HTERT RPE-1 (cell line): ENCODE measurements around the gene CNPY3.
"Not testable (repeated sequence)": the region's sequence is repeated elsewhere in the genome, so short reads cannot be mapped to it uniquely, and the experiment has no call there.

Experiments
- in situ Hi-C: fragments of 300-500 bp; cut with MboI; formaldehyde crosslinking; loops from 4 replicates; pipeline ENCODE4 v1.14.3; 2020; ENCODE audit warnings: low sequenced_read_pairs

CNPY3 gene

DNA sequence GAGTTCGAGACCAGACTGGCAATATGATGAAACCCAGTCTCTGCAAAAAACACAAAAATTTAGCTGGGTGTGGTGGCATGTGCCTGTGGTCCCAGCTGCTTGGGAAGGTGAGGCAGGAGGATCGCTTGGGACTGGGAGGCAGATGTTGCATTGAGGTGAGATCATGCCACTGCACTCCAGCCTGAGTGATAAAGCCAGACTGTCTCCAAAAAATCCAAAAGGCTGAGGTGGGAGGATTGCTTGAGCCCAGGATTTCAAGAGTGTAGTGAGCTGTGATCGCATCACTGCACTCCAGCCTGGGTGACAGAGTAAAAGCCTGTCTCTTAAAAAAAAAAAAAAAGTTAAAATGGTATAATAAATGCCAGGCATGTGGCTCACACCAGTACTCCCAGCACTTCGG is 14.7 kb upstream of the CNPY3 start:
- in situ Hi-C loops: no loop called here

DNA sequence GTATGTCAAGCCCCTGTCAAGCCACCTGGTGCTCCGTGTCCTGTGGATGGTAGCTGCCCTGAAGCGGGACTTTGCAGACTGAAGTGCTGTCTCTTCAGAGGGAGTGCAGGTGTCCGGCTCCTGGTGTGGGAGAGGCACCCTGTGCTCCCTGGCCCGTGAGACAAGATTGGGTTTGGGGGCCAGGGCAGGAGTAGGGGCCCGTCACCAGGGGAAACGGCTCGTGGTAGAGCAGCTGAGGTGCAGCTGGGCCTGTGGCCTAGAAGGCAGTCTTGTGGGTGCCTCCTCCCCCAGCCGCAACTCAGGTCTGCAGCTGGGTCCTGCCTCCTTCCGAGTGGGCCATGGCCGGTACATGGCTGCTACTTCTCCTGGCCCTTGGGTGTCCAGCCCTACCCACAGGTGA is 13.5 kb upstream of the CNPY3 start, which contains the start of gene PTCRA:
Gene PTCRA (plus strand): TSS at position 322 of the 400 bp plus-strand sequence. CDS start 17 bp downstream, at position 339.
- in situ Hi-C loops: no loop called here

DNA sequence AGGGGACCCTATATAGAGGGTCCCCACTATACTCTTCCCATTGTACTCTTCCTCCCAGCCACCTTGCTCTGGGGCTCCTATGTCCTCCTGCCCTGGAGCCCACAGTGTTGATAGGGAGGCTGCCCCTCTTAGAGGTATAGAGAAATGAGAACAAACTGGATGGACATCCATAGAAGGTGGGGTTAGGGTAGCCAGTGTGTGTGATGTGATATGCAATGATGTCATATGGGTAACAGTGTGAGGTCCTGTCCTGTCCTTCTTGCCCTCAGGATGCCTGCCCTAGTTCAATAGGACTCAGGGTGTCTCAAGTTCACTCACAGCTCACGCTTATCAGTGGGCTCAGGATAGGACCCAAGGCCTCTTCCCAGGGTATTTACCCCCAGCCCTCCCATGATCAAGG is 13.0 kb upstream of the CNPY3 start:
- in situ Hi-C loops: no loop called here

DNA sequence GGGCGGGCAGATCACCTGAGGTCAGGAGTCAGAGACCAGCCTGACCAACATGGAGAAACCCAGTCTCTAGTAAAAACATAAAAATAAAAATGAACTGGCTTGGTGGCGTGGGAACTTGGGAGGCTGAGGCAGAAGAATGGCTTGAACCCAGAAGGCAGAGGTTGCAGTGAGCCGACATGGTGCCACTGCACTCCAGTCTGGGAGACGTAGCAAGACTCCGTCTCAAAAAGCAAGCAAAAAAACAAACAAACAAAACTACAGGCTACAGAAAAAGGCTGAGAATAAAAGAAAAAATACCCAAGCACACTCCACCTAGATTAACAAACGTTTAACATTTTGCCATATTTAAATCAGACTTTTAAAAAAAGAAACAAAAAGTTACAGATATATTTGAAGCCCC is 7.5 kb upstream of the CNPY3 start:
- in situ Hi-C loops: no loop called here

DNA sequence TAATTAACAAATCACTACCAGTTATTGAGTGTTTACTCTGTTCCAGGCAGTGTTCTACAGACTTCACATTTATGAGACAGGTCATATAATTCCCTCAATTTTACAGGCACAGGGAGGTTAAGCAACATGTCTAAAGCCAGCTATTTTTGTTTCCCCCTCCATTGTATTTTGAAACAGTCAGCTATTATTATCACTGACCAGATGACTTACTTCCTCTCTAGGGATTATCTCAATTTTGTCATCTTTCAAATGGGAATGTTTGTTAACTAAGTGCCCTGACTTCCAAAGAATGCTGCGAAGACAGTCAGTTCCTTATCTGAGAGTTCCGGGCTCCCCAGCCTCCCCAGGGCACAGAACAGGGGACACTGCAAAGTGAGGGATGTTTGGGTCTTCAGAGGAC is 5.6 kb upstream of the CNPY3 start:
- in situ Hi-C loops: no loop called here

DNA sequence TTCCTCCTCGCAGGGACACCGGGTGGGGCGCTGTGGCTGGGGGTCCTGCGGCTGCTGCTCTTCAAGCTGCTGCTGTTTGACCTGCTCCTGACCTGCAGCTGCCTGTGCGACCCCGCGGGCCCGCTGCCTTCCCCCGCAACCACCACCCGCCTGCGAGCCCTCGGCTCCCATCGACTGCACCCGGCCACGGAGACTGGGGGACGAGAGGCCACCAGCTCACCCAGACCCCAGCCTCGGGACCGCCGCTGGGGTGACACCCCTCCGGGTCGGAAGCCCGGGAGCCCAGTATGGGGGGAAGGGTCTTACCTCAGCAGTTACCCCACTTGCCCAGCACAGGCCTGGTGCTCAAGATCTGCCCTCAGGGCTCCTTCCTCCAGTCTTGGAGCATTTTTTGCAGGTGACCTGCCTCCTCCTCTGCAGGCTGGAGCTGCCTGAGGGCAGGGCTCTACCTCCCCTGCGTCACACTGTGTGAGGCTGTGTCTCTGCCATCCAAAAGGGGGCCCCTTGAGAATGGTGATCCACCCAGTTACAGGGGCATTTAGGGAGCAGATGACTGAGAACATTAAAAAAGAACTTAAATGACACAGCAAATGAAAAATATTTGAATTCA is 3.9 kb upstream of the CNPY3 start:
- in situ Hi-C loops: no loop called here

DNA sequence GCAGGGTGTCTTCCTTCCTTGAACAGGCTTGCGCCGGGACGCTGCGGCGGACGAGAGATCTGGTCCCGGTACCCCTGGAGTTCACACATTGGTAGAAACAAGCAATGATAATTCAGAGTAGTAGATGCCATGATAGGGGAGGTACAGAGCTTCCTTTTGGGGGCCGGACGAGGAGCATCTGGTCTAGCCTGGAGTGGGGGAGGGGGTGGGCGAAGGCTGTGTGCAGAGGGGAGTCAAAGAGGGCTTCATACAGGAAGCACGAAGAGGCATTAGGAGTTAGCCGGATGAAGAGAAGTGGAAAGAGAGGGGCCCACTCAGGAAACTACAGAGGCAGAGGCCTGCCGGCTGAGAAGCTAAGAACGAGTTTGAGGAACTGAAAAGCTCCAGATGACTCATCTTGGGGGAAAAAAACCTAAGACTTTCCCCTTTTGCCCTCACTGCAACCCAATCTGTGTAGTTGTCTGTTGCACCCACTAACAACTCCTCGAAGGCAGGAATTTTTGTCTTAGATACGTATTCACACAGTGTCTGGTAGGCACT is 611 bp downstream of the CNPY3 start:
- in situ Hi-C loops: no loop called here

DNA sequence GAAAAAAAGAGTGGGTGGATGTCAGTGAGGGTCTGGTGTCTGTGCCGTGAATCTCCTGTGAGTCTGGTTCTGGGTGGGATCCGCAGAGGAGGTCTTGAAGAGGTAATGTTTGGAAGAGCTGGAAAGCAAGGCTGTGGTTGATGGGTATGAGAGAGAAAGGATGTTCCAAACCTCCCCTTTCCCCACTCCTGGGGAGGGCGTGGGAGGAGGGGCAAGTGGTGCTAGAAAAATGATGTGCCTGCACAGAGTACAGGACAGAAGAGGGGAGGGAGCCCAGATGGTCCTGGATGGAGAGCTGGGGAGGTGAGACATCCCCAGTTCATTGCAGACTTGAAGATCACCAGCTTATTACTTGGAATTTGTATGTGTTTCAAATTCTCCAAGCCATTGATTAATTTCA is 3.1 kb downstream of the CNPY3 start:
- in situ Hi-C loops: no loop called here

DNA sequence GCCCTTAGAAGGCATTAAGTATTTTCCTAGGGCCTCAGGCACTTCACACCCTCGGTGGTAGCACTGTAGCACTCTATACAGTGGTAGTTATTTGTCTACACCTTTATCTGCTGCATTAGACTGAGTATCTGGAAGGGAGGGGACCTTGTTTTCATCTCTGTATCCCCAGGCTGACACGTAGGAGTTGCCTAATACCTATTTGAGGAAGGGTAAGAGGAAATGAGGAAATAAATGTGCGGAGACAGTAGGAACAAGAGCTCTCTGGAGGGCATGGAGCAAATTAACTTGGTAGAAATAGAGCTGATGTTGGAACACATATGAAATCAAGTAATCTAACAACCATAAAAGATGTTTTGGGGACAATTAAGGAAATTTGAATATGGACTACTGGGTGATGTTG is 3.9 kb downstream of the CNPY3 start:
- in situ Hi-C loops: no loop called here

DNA sequence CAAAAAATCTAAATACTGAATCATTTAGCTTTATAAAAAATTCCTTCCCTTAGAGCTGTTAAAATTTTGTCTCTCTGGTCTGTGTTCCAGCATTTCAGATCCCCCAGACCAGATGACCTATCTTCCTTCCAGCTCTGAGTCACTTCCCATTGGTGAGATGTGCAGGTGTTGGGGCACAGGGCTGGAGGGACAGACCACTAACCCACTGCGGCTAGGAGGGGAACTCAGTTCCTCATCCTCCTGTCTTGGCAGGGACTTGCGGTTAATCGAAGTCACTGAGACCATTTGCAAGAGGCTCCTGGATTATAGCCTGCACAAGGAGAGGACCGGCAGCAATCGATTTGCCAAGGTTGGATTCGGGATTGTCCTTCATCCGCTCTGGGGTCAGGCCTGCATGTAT is 6.0 kb downstream of the CNPY3 start:
- in situ Hi-C loops: no loop called here

DNA sequence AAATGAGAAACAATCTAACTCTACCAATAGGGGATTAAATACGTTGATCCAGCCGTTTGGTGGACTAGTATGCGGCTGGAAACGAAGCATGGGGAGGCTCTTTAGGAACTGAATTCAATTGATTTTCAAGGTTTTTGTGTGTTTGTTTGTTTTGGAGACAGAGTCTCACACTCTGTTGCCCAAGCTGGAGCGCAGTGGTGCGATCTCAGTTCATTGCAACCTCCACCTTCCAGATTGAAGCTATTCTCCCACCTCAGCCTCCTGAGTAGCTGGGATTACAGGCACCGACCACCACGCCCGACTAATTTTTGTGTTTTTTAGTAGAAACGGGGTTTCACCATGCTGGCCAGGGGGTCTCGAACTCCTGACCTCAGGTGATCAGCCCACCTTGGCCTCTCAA is 7.1 kb downstream of the CNPY3 start:
- in situ Hi-C loops: no loop called here

DNA sequence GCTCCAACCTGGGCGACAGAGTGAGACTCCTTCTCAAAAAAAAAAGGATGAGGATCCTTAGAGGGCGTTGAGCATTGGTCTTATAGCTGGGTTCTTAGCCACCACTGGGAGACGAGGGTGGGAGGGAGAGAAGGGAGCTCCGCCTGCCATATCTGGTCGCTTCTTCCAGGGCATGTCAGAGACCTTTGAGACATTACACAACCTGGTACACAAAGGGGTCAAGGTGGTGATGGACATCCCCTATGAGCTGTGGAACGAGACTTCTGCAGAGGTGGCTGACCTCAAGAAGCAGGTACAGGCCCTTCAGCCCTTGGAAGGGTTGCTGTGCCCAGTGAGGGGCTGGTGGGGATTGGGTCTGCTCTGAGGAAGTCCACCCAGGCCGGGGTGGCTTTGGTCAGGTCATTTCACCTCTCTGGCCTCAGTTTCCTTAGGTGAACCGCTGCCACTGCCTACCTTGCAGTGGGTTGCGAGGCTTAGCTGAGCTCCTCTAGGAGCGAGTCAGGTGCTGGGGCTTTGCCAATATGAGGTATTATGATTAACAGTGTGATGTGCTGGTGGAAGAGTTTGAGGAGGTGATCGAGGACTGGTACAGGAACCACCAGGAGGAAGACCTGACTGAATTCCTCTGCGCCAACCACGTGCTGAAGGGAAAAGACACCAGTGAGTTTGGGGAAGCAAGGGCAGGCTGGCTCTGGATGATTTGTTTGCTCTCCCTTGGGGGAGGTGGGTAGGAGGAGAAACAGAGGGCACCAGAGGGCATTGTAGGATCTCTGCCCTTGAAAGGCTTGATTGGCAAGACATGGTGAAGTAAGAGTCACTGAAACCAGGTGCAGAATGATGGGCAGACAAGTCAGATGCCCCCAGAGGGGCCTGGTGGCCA is 8.5 kb downstream of the CNPY3 start:
- in situ Hi-C loops: no loop called here

DNA sequence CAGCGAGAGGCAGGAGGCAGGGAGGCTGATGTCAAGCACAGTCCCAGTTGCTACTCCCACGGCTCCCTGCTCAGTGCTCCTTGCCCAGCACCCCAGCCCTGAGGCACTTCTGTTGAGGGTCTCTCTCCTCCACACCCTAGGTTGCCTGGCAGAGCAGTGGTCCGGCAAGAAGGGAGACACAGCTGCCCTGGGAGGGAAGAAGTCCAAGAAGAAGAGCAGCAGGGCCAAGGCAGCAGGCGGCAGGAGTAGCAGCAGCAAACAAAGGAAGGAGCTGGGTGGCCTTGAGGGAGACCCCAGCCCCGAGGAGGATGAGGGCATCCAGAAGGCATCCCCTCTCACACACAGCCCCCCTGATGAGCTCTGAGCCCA is 9.1 kb downstream of the CNPY3 start:
- in situ Hi-C loops: no loop called here

DNA sequence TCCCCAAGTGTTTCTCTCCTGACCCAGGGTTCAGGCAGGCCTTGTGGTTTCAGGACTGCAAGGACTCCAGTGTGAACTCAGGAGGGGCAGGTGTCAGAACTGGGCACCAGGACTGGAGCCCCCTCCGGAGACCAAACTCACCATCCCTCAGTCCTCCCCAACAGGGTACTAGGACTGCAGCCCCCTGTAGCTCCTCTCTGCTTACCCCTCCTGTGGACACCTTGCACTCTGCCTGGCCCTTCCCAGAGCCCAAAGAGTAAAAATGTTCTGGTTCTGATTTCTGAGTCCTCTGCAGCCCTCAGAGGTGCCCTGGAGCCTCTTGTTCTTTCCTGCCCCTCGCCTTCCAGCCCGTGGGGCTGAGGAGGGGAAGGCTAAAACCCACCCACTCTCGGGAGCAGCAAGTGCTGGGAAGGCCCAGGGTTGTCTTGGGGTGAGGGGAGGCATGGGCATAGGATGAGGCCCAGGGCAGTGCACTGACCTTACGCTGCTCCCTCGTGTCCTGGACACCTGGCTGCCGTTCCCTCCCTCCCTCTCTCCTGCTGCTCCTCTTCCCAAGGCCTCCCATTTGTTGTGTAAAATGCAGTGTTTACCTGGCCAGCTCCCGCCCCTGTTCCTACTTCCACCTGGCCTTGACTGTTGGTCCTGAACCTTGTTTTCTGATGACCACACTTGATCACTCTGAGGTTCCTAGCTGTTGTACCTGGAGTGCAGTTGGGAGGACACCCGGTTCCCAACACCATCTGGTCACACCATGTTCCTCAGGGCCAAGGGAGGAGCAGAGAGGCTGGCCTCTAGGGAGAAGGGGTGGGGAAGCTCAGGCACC is 9.9 kb downstream of the CNPY3 start:
- in situ Hi-C loops: no loop called here

DNA sequence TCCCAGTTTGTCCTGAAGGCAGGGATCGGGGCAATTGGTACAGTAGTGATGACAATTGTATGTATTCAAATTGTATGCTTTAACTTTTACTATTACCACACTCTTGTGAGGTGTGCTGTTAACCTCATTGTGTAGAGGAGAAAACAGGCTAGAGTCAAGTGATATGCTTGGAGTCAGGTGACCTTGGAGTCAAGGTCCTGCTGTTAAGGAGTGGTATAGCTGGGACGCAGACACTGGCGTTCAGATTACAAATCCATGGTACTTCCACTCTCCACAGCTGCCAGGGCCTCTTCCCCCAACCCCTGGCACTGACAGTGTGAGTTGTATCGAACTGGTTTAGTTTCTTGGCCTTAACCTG is 10.5 kb downstream of the CNPY3 start:
- in situ Hi-C loops: no loop called here

DNA sequence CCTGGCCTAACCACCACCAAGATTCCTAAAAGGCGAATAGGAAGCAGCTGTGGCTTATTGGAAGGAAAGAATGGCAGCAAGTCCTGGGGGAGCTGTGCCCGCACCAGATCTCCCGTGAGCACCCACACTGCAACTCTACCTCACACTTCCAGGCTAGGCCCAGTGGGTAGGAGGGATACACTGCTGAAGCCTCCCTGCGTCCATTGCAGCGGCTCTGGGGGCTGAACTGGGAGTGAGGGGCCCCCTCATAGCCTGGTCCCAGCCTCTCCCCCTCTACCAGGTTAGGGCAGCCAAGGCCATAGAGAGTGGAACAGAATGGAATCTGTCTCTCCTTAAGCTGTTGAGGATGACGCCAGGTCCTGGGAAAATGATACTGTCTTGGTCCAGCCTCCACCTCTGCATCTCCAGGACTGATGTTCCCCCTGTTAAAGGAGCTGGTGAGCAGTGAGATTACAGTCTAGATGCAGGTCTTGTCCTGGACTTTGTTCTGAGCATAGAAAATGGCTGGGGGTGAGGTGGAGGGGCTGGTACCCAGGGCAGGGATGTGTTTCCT is 11.3 kb downstream of the CNPY3 start:
- in situ Hi-C loops: no loop called here

DNA sequence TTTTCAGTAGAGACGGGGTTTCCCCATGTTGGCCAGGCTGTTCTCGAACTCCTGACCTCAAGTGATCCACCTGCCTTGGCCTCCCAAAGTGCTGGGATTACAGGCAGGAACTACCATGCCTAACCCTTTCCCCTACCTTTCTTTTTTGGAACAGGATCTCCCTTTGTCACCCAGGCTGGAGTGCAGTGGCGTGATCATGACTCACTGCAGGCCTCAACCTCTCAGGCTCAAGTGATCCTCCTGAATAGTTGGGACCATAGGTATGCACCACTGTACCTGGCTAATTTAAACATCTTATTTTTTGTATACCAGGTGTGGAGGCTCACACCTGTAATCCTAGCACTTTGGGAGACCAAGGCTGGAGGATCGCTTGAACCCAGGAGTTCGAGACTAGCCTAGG is 12.1 kb downstream of the CNPY3 start:
- in situ Hi-C loops: not testable (repeated sequence)

DNA sequence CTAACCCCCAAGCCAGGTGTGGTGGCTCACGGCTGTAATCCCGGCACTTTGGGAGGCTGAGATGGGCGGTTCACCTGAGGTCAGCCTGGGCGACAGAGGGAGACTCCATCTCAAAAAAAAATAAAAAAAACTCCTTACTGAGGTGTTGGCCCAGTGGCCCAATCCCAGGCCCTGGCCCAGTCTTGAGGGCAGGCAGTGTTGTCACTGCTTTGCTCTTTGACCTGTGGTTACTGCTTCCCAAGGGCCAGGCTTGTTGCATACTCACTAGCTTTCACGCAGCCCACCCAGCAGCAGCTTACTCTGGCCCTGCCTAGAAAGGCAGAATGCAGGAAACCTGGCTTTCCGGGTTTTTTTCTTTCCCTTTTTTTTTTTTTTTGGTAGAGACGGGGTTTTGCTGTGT is 13.2 kb downstream of the CNPY3 start:
- in situ Hi-C loops: no loop called here

DNA sequence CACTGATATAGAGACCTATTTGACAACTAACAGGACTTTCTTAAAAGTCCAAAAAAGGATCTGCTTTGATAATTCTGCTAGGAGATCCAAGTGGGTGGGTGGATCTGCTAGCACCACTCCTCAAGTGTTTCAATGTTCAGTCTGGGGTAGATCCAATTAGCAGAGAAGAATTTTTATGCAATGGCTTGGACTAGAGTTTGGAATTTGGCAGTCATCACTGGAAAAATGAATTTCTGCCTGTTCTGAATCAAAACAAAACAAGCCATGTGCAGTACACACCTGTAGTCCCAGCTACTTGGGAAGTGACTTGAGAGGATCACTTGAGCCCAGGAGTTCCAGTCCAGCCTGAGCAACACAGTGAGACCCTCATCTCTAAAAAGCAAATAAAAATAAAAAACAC is 18.7 kb downstream of the CNPY3 start:
- in situ Hi-C loops: no loop called here

DNA sequence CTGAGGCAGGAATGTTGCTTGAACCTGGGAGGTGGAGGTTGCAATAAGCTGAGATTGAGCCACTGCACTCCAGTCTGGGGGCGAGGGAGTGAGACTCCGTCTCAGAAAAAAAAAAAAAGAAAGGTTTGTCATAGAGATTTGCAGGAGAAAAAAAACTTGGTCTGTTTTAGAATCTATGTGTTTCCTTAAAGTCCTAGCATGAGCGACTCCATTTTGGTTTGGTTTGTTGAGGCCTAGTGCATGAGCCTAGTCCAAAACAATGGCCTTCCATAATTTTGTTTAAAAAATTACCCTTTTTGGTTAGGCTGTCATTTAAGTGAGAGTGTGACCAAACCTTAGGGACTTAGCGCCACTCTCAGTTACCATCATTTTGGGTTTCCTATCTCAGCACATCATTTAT is 23.1 kb downstream of the CNPY3 start:
- in situ Hi-C loops: no loop called here

DNA sequence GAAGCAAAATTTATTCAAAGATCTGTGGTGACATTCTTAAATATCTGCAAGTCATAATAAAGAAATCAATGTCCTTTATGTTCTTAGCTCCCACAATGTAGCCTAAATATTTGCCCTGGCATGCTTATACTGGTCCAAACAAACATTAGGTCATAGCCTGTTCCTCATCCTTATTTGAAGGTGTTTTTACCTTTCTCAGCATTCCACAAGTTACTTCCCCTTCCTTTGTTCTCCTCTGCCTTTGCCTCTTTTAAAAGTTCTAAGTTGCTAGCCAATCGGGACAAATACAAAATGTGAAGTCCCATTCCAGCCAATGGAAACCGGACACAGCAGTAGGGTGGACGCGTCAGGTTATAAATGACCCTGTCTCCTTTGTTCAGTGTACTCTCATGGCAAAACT is 25.1 kb downstream of the CNPY3 start:
- in situ Hi-C loops: not testable (repeated sequence)
